HCT116 (cell line): ENCODE results near the gene ZC3H13. TPM values are rescaled to one million over a fixed set of nuclear protein-coding genes. Genes with fewer than 3 reads are reported as not detected.

Experiments
- ATAC-seq: fragments of 200-7000 bp; cut with Tn5 transposase; 2 replicates; pipeline ENCODE4 v1.9.1; 2020; ENCODE audit warnings: mild to moderate bottlenecking, moderate library complexity
- BruUV-seq: library from RNA; stranded (reverse); fragments of 400-500 nt; replicated peaks from 2 replicates; lab custom pipeline; 2021; lab: Mats Ljungman, UMichigan
- CTCF ChIA-PET: fragments of 300-600 bp; sonication (Branson Sonifier 250); formaldehyde crosslinking; loops from one replicate; lab custom pipeline; 2021; ENCODE audit warnings: antibody characterized with exemption; lab: Charles Lee
- POLR2A ChIA-PET: fragments of 300-600, 350-600 bp; sonication (Branson Sonifier 250); formaldehyde crosslinking; loops from one replicate; lab custom pipeline; 2021; ENCODE audit warnings: antibody characterized with exemption; lab: Charles Lee
- RAD21 ChIA-PET, 2 experiments: fragments of 300-600 bp; sonication (Branson Sonifier 250); formaldehyde crosslinking; loops; one replicate each; lab custom pipeline; 2023; ENCODE audit warnings: low total read pairs in 2 of 2; ENCODE audit not compliant: uncharacterized antibody in 2 of 2, unreplicated experiment in 2 of 2, low non-redundant PET in 1 of 2; lab: Charles Lee
- DNase-seq: peaks from one replicate; pipeline ENCODE4 v3.0.0-alpha.2; 2010; ENCODE audit warnings: low read depth, low spot score
- H2AFZ ChIP-seq: fragments of 200-600 bp; shearing (Covaris generic), sonication (generic); 2 replicates; pipeline ENCODE4 v1.6.1; 2017; ENCODE audit warnings: low read depth, mixed run types, mixed read lengths, antibody characterized with exemption, low read length; ENCODE audit not compliant: poor library complexity, severe bottlenecking
- H3K27ac ChIP-seq: 2 replicates; pipeline ENCODE4 v1.5.1; 2012; ENCODE audit warnings: low read depth, low read length
- H3K27me3 ChIP-seq: fragments of 200-600 bp; sonication (generic); 2 replicates; pipeline ENCODE4 v1.6.1; 2016; ENCODE audit warnings: mixed run types, low read length, mixed read lengths; ENCODE audit not compliant: insufficient read depth
- H3K36me3 ChIP-seq, 2 experiments: fragments of 200-500 bp in 1 of 2; fragments of 200-600 bp in 1 of 2; sonication (Bioruptor generic) in 1 of 2; sonication (generic) in 1 of 2; 2 replicates each; pipeline versions ENCODE4 v1.5.1 to v1.6.1; 2014 to 2016; ENCODE audit warnings: low read length in 2 of 2, inconsistent platforms in 1 of 2, mixed read lengths in 1 of 2, mixed run types in 1 of 2; ENCODE audit not compliant: insufficient read depth in 2 of 2, control insufficient read depth in 1 of 2
- H3K4me1 ChIP-seq, 2 experiments: fragments of 200-600 bp in 1 of 2; sonication (generic) in 1 of 2; 2 replicates each; pipeline versions ENCODE4 v1.5.1 to v1.6.1; 2012 to 2017; ENCODE audit warnings: low read length in 2 of 2, inconsistent platforms in 1 of 2, mild to moderate bottlenecking in 1 of 2, mixed read lengths in 1 of 2, mixed run types in 1 of 2, moderate library complexity in 1 of 2; ENCODE audit not compliant: insufficient read depth in 2 of 2, control insufficient read depth in 1 of 2
- H3K4me2 ChIP-seq: fragments of 200-600 bp; sonication (generic); 2 replicates; pipeline ENCODE4 v1.6.1; 2017; ENCODE audit warnings: mixed run types, low read length, mixed read lengths
- H3K4me3 ChIP-seq, 2 experiments: fragments of 200-600 bp in 1 of 2; sonication (generic) in 1 of 2; replicated peaks in 1 of 2; 2 replicates each; pipeline ENCODE4 v1.5.1; 2011 to 2016; ENCODE audit warnings: low read length in 2 of 2, control low read depth in 1 of 2, low read depth in 1 of 2, mild to moderate bottlenecking in 1 of 2, mixed read lengths in 1 of 2, mixed run types in 1 of 2
- H3K79me2 ChIP-seq: fragments of 200-600 bp; sonication (generic); 2 replicates; pipeline ENCODE4 v1.6.1; 2017; ENCODE audit warnings: mild to moderate bottlenecking, mixed run types, low read length, moderate library complexity, mixed read lengths; ENCODE audit not compliant: insufficient read depth
- H3K9ac ChIP-seq: fragments of 200-600 bp; sonication (generic); 2 replicates; pipeline ENCODE4 v1.6.1; 2016; ENCODE audit warnings: low read length, mixed read lengths
- H3K9me2 ChIP-seq: fragments of 200-600 bp; sonication (generic), shearing (Covaris generic); 2 replicates; pipeline ENCODE4 v1.6.1; 2017; ENCODE audit warnings: mixed run types, mild to moderate bottlenecking, moderate library complexity; ENCODE audit not compliant: insufficient read depth
- H3K9me3 ChIP-seq, 2 experiments: fragments of 200-500 bp in 1 of 2; fragments of 200-600 bp in 1 of 2; sonication (Bioruptor generic) in 1 of 2; sonication (generic) in 1 of 2; 2 replicates each; pipeline ENCODE4 v1.6.1; 2014 to 2017; ENCODE audit warnings: low read length in 2 of 2, mixed read lengths in 2 of 2, inconsistent platforms in 1 of 2, low read depth in 1 of 2, mild to moderate bottlenecking in 1 of 2, mixed run types in 1 of 2, moderate library complexity in 1 of 2; ENCODE audit not compliant: control insufficient read depth in 1 of 2, insufficient read depth in 1 of 2
- H4K20me1 ChIP-seq: fragments of 200-600 bp; sonication (generic), shearing (Covaris generic); 2 replicates; pipeline ENCODE4 v1.6.1; 2017; ENCODE audit warnings: mixed run types, mild to moderate bottlenecking, moderate library complexity; ENCODE audit not compliant: insufficient read depth
- CEBPB ChIP-seq: IDR thresholded peaks from 2 replicates; pipeline ENCODE4 v1.6.1; 2012; ENCODE audit warnings: low read depth
- ELF1 ChIP-seq: IDR thresholded peaks from 2 replicates; pipeline ENCODE4 v1.6.1; 2012; ENCODE audit warnings: low read depth, borderline replicate concordance
- EZH2 ChIP-seq: fragments of 200-600 bp; sonication (generic); IDR thresholded peaks from 2 replicates; pipeline ENCODE4 v1.6.1; 2017; ENCODE audit warnings: antibody characterized with exemption, mixed run types
- EZH2phosphoT487 ChIP-seq: fragments of 200-600 bp; IDR thresholded peaks from 2 replicates; pipeline ENCODE4 v1.6.1; 2018; ENCODE audit warnings: antibody characterized with exemption, borderline replicate concordance
- FOSL1 ChIP-seq: IDR thresholded peaks from 2 replicates; pipeline ENCODE4 v1.6.1; 2012; ENCODE audit warnings: low read depth
- JUND ChIP-seq: IDR thresholded peaks from 2 replicates; pipeline ENCODE4 v1.6.1; 2012
- POLR2A ChIP-seq: IDR thresholded peaks from 2 replicates; pipeline ENCODE4 v1.7.0; 2011; ENCODE audit warnings: borderline replicate concordance; ENCODE audit not compliant: insufficient read depth, insufficient read length; ENCODE audit errors: extremely low read depth
- RAD21 ChIP-seq: IDR thresholded peaks from 2 replicates; pipeline ENCODE4 v1.6.1; 2012; ENCODE audit warnings: low read depth, mild to moderate bottlenecking
- REST ChIP-seq: IDR thresholded peaks from 2 replicates; pipeline ENCODE4 v1.6.1; 2012; ENCODE audit warnings: low read depth
- SP1 ChIP-seq: IDR thresholded peaks from 2 replicates; pipeline ENCODE4 v1.6.1; 2012; ENCODE audit warnings: low read depth
- SRF ChIP-seq: IDR thresholded peaks from 2 replicates; pipeline ENCODE4 v1.6.1; 2012; ENCODE audit warnings: low read depth
- ZNF274 ChIP-seq: fragments of 200-500 bp; sonication (Bioruptor generic); IDR thresholded peaks from 2 replicates; pipeline ENCODE4 v1.6.1; 2014; ENCODE audit warnings: mild to moderate bottlenecking, low read depth, low read length, inconsistent platforms
- intact Hi-C: fragments of 100-400 bp; cut with micrococcal nuclease; formaldehyde crosslinking; loops from 2 replicates; pipeline ENCODE4 v1.10.0; 2022
- total RNA-seq: library from RNA; stranded (reverse); gene quantifications from one replicate; pipeline ENCODE4 v1.2.1, GENCODE V29; 2021; ENCODE audit not compliant: unreplicated experiment
- TF ChIP-seq, protein P1 (sequence below): IDR thresholded peaks from 2 replicates; pipeline ENCODE4 v1.6.1; 2012
- TF ChIP-seq, protein P2 (sequence below): IDR thresholded peaks from 2 replicates; pipeline ENCODE4 v1.6.1; 2012
- TF ChIP-seq, protein P3 (sequence below): IDR thresholded peaks from 2 replicates; pipeline ENCODE4 v1.6.1; 2011; ENCODE audit warnings: mild to moderate bottlenecking, low read length, moderate library complexity; ENCODE audit not compliant: insufficient replicate concordance; ENCODE audit errors: extremely low read depth

Gene ZC3H13
- total RNA-seq, 1 experiment from 2014 or later = 37.9 TPM

- H3K4me3 ChIP-seq = no peak overlapping the region
- ATAC-seq = no peak
- no peak for DNase-seq
- ChIA-PET RAD21 (no interaction called here), POLR2A (no interaction called here), CTCF (no interaction called here)
- no peak overlapping the region for H3K4me2 ChIP-seq
- no peaks in the 10 kb centered on the region for H3K9me2 ChIP-seq
- H3K27ac ChIP-seq = no peak overlapping the region
- H3K27me3 ChIP-seq = peaks cover 17% of the 10 kb centered on the region; the same call in 1 of the 2 replicates
- TF ChIP-seq POLR2A (no peak), ELF1 (no peak), EZH2phosphoT487 (no peak), EZH2 (no peak), CEBPB (no peak), FOSL1 (no peak), JUND (no peak), RAD21 (no peak), ZNF274 (no peak), SRF (no peak), SP1 (no peak), REST (no peak)
- TF ChIP-seq, protein P1, sequence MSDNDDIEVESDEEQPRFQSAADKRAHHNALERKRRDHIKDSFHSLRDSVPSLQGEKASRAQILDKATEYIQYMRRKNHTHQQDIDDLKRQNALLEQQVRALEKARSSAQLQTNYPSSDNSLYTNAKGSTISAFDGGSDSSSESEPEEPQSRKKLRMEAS = no peak
- TF ChIP-seq, protein P2, sequence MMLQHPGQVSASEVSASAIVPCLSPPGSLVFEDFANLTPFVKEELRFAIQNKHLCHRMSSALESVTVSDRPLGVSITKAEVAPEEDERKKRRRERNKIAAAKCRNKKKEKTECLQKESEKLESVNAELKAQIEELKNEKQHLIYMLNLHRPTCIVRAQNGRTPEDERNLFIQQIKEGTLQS = no peak
- TF ChIP-seq, protein P3, sequence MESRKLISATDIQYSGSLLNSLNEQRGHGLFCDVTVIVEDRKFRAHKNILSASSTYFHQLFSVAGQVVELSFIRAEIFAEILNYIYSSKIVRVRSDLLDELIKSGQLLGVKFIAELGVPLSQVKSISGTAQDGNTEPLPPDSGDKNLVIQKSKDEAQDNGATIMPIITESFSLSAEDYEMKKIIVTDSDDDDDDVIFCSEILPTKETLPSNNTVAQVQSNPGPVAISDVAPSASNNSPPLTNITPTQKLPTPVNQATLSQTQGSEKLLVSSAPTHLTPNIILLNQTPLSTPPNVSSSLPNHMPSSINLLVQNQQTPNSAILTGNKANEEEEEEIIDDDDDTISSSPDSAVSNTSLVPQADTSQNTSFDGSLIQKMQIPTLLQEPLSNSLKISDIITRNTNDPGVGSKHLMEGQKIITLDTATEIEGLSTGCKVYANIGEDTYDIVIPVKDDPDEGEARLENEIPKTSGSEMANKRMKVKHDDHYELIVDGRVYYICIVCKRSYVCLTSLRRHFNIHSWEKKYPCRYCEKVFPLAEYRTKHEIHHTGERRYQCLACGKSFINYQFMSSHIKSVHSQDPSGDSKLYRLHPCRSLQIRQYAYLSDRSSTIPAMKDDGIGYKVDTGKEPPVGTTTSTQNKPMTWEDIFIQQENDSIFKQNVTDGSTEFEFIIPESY = no peak
- H3K9me3 ChIP-seq = no peaks in the 10 kb centered on the region
- no peaks in the 10 kb centered on the region for H3K4me1 ChIP-seq
- H3K9ac ChIP-seq = no peak overlapping the region
- no peak overlapping the region for H2AFZ ChIP-seq
- no TSS peak for BruUV-seq
- H4K20me1 ChIP-seq = no peaks in the 10 kb centered on the region
- no peaks in the 10 kb centered on the region for H3K79me2 ChIP-seq
- H3K36me3 ChIP-seq = no peaks in the 10 kb centered on the region
- intact Hi-C loops = no loop called here
These were observed 120.4 kb downstream of the ZC3H13 start for GRCh38 chr13:45932172-45932571.
